HL-60 (cell line): ENCODE data around the gene TMEM244.

ENCODE experiments used
- POLR2AphosphoS5 ChIP-seq: IDR thresholded peaks from 2 replicates; pipeline ENCODE4 v1.6.1; 2012; ENCODE audit warnings: low read depth
- REST ChIP-seq: IDR thresholded peaks from 2 replicates; pipeline ENCODE4 v1.6.1; 2012; ENCODE audit warnings: low read depth; ENCODE audit not compliant: insufficient replicate concordance

GRCh38 chr6:129901910-129902309, 40.8 kb upstream of the TMEM244 start:
- TF ChIP-seq POLR2AphosphoS5 (no peak), REST (no peak)
